OCI-LY1 (cell line): ENCODE measurements around the gene AVPI1.

ENCODE experiments used
- CTCF ChIP-seq: fragments of 200-600 bp; sonication (generic), shearing (Covaris generic); IDR thresholded peaks from 2 replicates; pipeline ENCODE4 v1.5.1; 2017; ENCODE audit warnings: mild to moderate bottlenecking, antibody characterized with exemption, low read length, moderate library complexity, mixed read lengths
- EZH2 ChIP-seq: fragments of 200-600 bp; sonication (generic), shearing (Covaris generic); IDR thresholded peaks from 2 replicates; pipeline ENCODE4 v1.8.0; 2017; ENCODE audit warnings: borderline replicate concordance, mixed run types, mild to moderate bottlenecking, antibody characterized with exemption, low read length, moderate library complexity, mixed read lengths

DNA sequence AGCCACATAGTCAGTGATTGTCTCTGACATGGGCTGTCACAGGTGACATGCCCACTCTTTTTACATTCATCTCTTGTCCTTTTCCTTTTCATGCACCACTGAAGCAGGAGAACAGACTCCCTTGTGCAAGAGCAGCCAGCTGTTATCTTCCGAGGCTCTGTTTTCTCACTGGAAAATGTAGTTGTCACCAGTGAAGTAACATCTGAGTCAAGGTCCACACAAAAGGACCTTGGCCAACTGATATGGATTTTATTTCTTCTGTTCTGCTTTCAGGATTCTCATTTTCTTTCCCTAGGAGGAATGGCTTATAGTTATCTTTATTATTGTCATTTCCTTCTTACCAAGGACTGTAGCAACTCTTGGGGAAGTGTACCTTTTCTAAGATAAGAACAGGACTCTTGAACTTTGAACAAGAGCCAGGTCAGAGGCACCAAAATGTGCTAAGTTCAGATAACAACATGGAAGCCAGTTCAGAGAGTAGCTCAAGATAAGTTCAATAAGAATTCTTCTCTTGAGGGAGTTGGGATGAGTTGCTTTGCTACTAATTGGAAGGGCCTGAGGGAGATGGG, 22.7 kb downstream of the AVPI1 start:
- no peak for TF ChIP-seq CTCF
- no peak for TF ChIP-seq EZH2
